COR-L47 (cell line): Measurements from ENCODE around the gene PRRT1.
"Not testable (repeated sequence)": the region's sequence is repeated elsewhere in the genome, so short reads cannot be mapped to it uniquely, and the experiment has no call there.

Source experiments
- DNase-seq: peaks from one replicate; lab custom pipeline; 2025; lab: John Stamatoyannopoulos, UW

PRRT1 gene

DNA sequence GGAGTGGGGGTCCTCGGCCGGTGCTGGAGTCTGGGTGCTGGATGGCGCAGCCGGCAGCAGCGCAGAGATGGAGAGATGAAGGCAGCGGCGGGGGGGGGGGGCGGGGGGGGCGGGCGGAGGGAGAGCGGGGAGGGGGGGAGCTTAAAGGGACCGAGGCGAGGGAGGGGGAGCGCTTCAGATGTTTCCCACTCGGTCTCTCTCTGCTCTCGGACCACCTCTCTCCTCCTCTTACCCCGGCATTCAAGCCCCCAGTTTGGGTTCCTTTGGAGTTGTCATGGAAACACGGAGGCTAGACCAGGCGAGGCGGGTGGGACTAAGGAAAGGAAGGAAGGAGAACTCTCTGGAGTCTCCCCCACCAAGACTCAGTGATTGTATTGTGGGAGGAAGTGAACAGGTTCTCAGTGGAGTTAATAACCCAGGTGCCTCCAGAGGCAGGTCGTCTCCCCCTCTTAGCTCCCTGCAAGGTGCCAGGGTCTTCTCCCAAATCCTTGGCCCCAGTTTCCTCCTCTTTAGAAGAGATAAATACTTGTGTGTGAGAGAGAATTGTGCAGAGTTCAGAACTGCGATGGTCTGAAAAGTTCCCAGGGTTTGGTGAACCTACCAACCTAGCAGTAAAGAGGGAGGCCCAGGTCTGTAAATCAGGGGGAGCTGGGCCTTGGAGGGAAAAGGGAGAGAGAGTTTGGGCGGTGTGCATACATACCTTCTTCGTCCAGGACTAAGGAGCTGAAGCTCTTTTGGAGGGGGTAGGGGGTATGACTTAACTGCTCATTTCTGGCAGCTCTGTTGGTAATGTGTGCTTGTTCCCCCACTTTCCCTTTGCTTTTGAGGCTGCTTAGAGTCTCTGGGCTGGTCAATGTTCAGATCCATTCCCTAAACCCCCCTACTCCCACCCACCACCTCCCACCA, at the start of gene PRRT1:
PRRT1 (minus strand) TSS at position 77 of the 906 bp plus-strand sequence. CDS start 112 bp downstream, outside the sequence.
- DNase-seq = no peak

DNA sequence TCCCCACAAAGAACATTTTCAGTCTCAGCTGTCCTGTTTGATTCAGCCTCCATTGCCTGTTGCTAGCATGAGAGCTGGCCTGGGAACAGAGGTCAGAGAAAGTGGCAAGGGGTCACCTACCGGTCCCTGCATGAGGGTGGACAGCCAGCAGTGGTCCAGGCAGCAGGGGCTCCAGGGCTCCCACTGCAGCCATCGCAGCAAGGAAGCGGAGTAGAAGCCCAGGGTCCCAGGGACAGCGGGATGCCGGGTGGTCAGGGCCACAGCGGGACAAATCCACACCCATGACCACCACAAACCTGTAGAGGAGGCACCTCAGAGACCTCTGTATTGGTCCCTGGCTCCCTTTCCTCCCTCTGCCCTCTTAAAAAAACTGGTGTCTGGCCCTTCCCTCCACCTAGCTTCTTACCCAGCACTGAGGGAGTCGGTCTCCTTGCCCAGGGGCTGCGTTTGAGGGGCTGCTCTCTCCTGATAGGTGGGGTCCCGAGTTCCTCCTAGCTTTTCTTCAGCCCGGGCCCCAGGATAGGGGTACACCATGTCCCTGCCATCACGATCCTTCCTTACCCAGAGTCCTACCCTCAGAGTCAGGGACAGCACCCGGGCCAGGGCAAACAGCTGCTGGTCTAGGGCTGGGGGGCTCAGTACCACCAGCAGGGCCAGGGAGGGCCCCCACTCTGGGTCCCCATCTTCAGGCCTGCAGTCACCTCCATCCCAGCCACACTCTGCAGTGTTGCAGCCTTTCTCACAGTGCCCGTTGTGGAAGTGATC, 49.2 kb upstream of the PRRT1 start:
- no peak for DNase-seq

DNA sequence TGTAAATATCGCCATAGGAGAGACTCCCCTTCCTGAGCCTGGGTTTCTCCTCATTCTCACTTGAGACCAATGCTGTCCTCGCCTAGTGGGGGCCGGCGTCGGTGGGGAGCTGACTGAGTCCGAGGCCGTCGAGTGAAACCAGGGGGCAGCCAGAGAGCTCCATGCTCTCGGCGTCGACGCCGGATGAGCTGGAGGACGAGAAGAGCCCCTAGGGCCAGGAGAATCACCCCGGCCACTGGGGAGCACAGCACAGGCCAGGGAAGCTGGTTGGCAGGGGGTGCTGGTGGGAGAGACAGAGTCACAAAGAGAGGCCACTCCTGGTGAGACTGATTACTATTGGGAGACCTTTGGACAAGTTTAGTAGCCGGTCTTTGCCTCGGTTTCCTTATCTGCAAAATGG, 47.1 kb upstream of the PRRT1 start:
- DNase-seq = no peak

GRCh38 chr6:32198345-32198696, 46.6 kb upstream of the PRRT1 start:
- no peak for DNase-seq

GRCh38 chr6:32196682-32197616, 45.2 kb upstream of the PRRT1 start:
- DNase-seq = no peak

GRCh38 chr6:32195902-32196681, 44.4 kb upstream of the PRRT1 start:
- DNase-seq = peak; percentile 97

DNA sequence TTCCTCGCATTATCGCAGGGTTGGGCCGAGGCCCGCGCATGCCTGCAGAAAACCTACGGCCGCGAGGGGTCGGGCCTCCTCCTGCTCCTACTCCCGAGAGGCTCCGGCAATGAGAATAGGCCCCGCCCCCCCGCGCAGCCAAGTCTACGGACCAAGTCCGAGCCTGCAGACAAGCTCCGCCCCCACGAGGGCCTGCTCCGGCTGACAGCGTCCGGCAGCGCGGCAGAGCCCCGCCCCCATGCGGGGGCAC, 43.8 kb upstream of the PRRT1 start:
- DNase-seq = peak; percentile 100

GRCh38 chr6:32194825-32195651, 43.3 kb upstream of the PRRT1 start:
- no peak for DNase-seq

DNA sequence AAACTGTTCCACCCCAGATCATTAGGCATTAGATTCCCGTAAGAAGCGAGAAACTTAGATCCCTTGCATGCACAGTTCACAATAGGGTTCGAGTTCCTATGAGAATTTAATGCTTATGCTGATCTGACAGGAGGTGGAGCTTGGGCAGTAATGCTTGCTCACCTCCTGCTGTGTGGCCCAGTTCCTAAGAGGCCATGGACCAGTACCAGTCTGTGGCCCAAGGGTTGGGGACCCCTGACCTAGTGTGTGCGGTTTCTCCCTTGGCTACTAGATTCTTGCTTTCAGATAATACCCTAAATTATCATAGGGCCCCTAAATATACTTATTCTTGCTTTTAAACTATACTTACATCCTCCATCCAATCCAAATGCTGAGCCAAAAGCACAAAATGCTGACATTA, 42.6 kb upstream of the PRRT1 start:
- DNase-seq = no peak

GRCh38 chr6:32193096-32193495, 41.4 kb upstream of the PRRT1 start:
- DNase-seq = not testable (repeated sequence)

GRCh38 chr6:32192608-32193039, 40.9 kb upstream of the PRRT1 start, which contains the start of gene GPSM3:
GPSM3 (minus strand) TSS chr6:32192643; CDS start chr6:32192513, 130 bp downstream.
- peak; percentile 11 for DNase-seq

DNA sequence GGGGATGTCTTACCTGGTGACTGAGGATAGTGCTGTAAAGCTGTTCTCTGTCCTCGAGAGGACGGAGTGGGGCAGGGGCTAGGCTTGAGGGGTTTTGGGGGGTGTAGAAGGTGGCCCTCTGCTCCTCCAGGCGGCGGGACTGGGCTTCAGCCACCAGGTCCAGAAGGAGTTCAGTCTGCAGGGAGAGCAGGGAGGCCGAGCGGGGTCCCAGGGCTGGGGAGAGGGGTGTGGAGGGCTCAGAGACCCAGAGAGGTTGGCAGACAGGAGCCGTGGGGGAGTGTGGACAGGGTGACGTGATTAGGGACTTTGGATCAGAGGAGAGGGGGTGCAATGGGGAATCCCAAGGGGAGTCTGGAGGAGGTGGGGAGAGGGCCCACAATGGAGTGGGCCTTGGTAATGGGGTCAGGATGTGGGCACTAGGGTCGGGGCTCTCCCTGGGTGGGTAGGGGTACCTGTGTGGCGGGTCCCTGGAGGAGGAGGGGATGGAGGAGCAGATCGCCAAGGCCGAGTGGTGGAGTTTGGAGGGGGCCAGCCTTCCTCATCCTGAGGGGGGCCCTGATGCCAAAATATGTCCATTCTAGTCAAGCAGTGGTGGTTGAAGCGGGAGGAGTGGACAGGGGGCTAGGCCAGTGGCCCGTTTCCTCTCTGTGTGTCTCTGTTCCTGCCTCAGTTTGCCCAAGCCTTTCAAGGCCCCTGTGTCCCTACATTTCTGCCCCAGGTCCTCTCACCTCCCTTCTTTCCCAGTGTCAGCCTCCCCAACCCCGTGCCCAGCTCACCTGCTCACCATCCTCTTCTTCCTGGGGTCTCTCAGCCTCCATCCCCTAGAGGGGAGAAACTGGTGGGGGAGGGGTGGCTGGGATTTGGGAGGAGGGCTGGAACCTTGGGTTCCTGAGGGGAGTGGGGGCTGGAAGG, 40.2 kb upstream of the PRRT1 start:
- no peak for DNase-seq

DNA sequence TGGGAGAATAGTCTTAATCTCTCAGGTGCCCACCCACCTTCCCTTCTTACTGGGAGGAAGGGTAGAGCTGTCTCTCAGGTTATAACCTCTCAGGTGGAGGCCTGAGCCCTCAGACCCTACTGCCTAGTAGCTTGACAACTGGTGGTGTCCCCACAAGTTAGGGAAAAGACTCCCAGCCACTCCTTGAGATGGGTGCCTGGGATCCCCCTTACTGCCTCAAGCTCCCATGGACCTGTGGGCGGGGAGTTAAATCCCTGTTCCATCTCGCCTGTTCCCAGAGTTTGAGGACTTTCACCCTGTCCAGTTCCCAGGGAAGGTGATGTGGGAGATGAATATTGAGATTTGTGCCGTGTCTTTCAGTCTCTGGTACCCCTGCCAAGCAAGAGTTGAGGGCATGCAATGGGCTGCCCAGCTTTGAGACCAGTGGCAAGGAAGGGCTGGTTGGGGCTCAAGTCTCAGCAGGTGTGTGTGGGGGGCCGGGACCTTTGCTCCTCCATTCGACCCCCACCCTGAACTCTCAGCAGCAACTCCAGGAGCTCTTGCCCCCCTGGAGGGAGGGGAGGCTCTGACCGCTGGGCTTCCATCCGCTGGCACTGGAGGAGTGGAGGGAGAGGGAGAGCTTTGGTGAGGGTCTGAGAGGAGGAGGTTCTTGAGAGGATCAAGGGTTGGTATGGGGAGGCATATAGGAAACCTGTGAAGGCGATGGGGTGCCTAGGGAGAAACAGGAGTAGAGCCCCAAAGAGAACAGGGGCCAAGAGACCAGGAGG, 39.4 kb upstream of the PRRT1 start:
- no peak for DNase-seq

DNA sequence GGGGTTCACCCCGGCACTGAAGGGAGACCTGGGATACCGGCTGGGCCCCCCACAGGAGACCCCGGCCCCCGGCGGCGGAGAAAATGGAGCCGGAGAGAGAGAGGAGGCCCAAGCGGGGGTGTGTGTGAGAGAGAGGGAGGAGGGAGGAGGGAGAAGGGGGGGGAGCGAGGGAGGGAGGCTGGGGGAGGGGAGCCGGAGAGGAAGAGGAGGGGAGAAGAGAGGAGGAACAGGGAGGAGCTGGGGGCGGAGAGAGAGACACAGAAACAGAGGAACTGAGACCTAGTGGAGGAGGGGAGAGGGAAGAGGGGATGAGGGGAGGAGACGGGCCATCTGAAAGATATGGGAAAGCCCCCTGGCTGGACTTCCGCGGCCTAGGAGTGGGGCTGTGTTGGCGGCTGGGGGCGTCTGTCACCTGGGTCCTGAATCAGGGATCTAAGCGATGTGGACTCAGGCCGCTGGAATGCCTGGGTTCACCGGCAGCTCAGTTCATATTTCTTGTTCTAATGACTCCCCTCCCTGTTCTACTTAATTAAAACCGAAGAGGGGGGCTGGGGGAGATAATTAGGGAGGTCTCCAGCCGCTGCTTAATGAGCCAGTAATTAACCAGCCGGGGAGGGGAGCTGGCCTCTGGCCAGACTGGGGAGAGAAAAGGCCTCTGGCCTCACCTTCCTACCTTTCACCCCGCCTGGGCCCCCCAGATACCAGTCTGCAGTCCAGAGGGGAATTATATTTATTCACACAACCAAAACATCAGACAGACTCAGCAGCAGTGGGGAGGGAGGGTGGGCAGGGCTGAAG, 38.5 kb upstream of the PRRT1 start, which contains the start of gene PBX2:
PBX2 (minus strand) TSS at position 149 of the 798 bp plus-strand sequence. CDS start 287 bp downstream, outside the sequence.
- peak; percentile 76 for DNase-seq

DNA sequence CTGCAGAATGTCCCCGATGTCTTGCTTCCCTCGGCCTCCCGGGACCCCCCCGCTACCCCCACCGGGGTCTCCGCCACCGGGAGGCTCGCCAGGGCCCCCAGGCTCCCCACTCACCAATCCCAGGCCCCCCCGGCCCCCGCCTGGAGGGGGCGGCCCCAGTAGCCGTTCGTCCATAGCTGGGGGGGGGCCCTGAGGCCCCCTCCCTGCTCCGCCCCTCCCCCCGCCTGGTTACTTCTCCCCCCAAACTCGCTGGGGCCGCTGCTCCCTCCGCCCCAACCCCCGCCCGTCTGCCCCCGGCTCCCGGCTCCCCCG, 38.0 kb upstream of the PRRT1 start:
- DNase-seq = no peak

DNA sequence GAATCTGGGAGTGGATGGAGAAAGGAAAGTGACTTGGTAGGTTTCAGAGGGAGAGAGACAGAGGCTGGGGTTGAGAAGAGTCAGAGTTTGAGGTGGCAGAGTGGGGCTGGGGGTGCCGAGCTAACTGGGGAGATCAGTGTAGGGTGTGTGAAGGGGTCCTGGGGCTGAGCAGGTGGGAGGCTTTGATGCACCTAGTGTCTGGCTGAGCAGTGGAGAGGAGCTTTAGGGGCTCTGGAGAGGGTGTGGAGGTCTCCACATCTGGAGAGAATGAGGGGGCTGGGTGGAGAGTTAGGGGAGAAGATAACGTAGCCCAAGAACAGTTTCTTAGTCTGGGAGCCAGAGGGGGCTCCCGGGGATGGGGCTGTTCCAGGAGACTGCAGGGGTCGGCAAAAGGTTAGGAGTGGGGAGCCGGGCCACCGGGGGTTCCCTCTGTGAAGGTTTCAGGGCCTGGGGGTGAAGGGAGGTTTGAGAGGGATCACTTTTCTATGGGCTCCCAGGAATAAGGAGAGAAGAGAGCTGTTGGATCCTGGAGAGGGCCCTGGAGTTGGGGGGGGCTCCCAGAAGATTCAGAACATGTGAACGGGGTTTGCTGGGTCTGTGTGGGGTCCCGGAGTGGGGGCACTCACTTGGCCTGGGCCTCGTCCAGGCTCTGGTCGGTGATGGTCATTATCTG, 37.5 kb upstream of the PRRT1 start:
- DNase-seq = no peak

DNA sequence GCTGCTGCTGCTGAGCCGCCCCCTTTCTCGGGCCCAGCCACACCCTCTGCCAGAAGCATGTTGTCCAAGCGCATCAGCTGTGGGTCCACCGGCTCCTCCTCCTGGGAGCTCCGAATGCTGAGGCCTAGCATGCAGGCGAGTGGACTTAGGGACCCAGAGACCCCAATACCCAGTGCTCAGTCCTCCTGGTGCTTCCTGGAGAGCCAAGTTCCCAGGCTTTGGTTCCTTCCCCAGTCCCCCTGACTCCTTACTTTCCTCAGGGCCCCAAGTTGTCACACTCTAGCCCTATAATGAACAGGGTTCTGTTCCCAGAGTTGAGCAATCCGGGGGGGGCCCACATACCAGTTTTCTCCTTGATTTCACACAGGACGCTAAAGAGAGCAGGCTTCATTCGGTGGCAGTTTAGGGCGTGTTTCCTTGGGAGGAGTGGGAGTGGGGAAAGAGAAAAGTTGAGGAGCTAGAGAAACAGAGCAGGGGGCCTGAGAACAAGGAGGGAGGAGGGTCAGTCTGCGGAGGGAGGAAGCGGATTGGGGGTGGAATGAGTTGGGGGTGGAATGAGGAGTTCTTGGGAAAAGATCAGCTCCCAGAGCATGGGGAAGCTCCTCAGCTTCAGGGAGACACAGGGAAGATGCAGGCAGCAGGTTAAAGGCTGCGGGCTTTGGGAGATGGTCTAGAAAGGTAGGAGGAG, 36.8 kb upstream of the PRRT1 start:
- DNase-seq = no peak
